ENCODE data around the gene GBA2.

GBA2 gene

DNA sequence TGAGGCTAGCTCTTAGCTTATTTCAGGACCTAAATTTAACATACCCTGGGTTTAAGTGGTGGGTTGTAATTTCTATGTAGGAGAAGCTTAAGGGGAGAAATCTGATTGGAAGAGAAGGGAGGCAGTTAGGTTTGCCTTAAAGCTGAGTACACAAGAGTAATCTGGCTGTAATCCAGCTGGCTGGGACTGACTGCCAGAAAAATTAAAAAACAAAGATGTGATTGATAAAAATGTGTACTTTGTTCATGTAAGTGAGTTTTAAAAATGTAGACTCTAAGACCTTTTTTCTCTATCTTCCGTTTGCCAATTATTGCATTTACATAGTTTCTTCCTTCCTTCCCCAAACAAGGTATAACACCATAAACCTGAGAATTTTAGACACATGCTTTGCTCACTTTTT, 22.5 kb upstream of the GBA2 start (continued):
- TF ChIP-seq ZNF565 (CRISPR knock-in tag; conservative IDR thresholded peaks at IDR 0.05; ENCODE audit: low read depth), result no peak
- TF ChIP-seq RARB (CRISPR knock-in tag; IDR thresholded peaks at IDR 0.05), result no peak

DNA sequence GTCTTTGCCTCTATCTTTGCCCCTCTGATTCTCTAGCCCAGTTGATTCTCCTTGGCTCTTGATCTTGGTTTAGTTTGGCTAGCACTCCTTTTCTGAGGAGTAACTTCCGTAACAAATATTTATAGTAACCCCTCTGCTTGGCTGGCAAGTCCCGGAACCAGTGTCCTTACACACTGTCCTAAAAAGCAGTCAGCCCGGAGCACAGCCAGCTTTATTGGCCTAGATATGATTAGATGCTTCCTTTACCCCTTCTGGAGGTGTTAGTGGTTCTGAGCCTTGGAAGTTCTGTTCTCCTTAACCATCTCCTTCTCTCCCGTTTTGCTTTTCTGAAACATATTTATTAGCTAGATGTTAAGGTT, 22.0 kb upstream of the GBA2 start:
- peak; percentile 48 for ATAC-seq
- no peak for TF ChIP-seq ZNF8 (CRISPR knock-in tag; IDR thresholded peaks at IDR 0.05)
- TF ChIP-seq, protein P1, sequence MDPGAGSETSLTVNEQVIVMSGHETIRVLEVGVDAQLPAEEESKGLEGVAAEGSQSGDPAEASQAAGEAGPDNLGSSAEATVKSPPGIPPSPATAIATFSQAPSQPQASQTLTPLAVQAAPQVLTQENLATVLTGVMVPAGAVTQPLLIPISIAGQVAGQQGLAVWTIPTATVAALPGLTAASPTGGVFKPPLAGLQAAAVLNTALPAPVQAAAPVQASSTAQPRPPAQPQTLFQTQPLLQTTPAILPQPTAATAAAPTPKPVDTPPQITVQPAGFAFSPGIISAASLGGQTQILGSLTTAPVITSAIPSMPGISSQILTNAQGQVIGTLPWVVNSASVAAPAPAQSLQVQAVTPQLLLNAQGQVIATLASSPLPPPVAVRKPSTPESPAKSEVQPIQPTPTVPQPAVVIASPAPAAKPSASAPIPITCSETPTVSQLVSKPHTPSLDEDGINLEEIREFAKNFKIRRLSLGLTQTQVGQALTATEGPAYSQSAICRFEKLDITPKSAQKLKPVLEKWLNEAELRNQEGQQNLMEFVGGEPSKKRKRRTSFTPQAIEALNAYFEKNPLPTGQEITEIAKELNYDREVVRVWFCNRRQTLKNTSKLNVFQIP (CRISPR knock-in tag; IDR thresholded peaks at IDR 0.05; ENCODE audit: borderline replicate concordance, low read depth), result no peak
- no peak for TF ChIP-seq ESRRG (CRISPR knock-in tag; IDR thresholded peaks at IDR 0.05)
- TF ChIP-seq ZNF565 (CRISPR knock-in tag; conservative IDR thresholded peaks at IDR 0.05; ENCODE audit: low read depth), result no peak
- no peak for TF ChIP-seq SNAI2 (CRISPR knock-in tag; IDR thresholded peaks at IDR 0.05)
- no peak for TF ChIP-seq ZNF70 (CRISPR knock-in tag; IDR thresholded peaks at IDR 0.05)
- TF ChIP-seq, protein P2, sequence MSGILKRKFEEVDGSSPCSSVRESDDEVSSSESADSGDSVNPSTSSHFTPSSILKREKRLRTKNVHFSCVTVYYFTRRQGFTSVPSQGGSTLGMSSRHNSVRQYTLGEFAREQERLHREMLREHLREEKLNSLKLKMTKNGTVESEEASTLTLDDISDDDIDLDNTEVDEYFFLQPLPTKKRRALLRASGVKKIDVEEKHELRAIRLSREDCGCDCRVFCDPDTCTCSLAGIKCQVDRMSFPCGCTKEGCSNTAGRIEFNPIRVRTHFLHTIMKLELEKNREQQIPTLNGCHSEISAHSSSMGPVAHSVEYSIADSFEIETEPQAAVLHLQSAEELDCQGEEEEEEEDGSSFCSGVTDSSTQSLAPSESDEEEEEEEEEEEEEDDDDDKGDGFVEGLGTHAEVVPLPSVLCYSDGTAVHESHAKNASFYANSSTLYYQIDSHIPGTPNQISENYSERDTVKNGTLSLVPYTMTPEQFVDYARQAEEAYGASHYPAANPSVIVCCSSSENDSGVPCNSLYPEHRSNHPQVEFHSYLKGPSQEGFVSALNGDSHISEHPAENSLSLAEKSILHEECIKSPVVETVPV (CRISPR knock-in tag; IDR thresholded peaks at IDR 0.05), result no peak
- TF ChIP-seq ZFP30 (CRISPR knock-in tag; IDR thresholded peaks at IDR 0.05), result no peak
- TF ChIP-seq OSR1 (CRISPR knock-in tag; IDR thresholded peaks at IDR 0.05), result no peak
- TF ChIP-seq ARNTL (CRISPR knock-in tag; IDR thresholded peaks at IDR 0.05; ENCODE audit: borderline replicate concordance, low read depth), result no peak
- TF ChIP-seq GLIS3 (CRISPR knock-in tag; IDR thresholded peaks at IDR 0.05), result no peak

DNA sequence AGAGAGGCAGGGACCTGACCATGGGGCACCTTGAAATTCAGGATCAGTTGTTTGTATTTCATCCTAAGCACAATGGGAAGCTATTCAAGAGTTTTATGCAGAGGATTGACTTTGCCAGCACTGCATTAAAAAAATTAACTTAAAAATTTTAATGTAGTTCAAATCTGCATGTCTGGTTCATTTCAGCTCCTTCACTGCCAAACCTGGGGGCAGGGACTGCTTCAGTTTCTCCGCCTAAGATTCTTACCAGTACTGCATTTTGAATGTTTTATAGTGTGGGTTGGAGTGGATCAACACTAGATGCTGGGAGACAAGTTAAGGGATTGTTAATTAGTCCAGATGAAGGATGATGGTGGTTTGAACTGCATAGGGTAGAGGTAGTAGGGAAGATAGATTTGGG, 20.7 kb upstream of the GBA2 start:
- TF ChIP-seq ZNF565 (CRISPR knock-in tag; conservative IDR thresholded peaks at IDR 0.05; ENCODE audit: low read depth) (no peak), ZNF8 (CRISPR knock-in tag; IDR thresholded peaks at IDR 0.05) (no peak), CSDC2 (CRISPR knock-in tag; IDR thresholded peaks at IDR 0.05) (no peak), TOX (CRISPR knock-in tag; IDR thresholded peaks at IDR 0.05; ENCODE audit: borderline replicate concordance) (no peak), ISL1 (CRISPR knock-in tag; IDR thresholded peaks at IDR 0.05) (no peak), PPARA (CRISPR knock-in tag; IDR thresholded peaks at IDR 0.05; ENCODE audit: borderline replicate concordance) (no peak), ESRRG (CRISPR knock-in tag; IDR thresholded peaks at IDR 0.05) (no peak), ZFP3 (CRISPR knock-in tag; IDR thresholded peaks at IDR 0.05) (no peak), SNAI2 (CRISPR knock-in tag; IDR thresholded peaks at IDR 0.05) (no peak), BACH2 (CRISPR knock-in tag; IDR thresholded peaks at IDR 0.05; ENCODE audit: borderline replicate concordance) (no peak), RARB (CRISPR knock-in tag; IDR thresholded peaks at IDR 0.05) (no peak), ZNF70 (CRISPR knock-in tag; IDR thresholded peaks at IDR 0.05) (no peak), ZFP30 (CRISPR knock-in tag; IDR thresholded peaks at IDR 0.05) (no peak)
- TF ChIP-seq, protein P2 (CRISPR knock-in tag; IDR thresholded peaks at IDR 0.05), result no peak
- TF ChIP-seq, protein P1 (CRISPR knock-in tag; IDR thresholded peaks at IDR 0.05; ENCODE audit: borderline replicate concordance, low read depth), result no peak
- TF ChIP-seq, protein P3, sequence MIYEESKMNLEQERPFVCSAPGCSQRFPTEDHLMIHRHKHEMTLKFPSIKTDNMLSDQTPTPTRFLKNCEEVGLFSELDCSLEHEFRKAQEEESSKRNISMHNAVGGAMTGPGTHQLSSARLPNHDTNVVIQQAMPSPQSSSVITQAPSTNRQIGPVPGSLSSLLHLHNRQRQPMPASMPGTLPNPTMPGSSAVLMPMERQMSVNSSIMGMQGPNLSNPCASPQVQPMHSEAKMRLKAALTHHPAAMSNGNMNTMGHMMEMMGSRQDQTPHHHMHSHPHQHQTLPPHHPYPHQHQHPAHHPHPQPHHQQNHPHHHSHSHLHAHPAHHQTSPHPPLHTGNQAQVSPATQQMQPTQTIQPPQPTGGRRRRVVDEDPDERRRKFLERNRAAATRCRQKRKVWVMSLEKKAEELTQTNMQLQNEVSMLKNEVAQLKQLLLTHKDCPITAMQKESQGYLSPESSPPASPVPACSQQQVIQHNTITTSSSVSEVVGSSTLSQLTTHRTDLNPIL (CRISPR knock-in tag; IDR thresholded peaks at IDR 0.05; ENCODE audit: low read depth), result no peak
- ATAC-seq, result no peak

DNA sequence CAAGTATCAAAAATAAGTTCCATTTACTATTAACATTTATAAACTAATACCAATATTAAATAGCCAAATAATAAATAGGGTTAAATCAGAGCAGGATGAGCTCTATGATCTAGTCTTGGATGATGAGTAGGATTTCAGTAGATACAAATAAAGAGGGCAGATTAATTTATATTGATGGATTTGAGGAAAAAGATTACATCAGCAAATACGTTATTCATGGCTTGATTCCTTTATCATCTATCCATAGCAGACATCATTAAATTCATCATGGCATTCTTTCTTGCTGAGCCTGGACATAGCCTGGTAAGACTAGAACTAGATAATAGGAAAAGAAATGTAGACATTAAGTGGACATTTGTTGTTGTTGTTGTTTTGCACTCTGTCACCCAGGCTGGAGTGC, 18.4 kb upstream of the GBA2 start:
- TF ChIP-seq PPARA (CRISPR knock-in tag; IDR thresholded peaks at IDR 0.05; ENCODE audit: borderline replicate concordance), result no peak
- no peak for TF ChIP-seq ZNF70 (CRISPR knock-in tag; IDR thresholded peaks at IDR 0.05)
- TF ChIP-seq SNAI2 (CRISPR knock-in tag; IDR thresholded peaks at IDR 0.05), result no peak
- TF ChIP-seq ARNTL (CRISPR knock-in tag; IDR thresholded peaks at IDR 0.05; ENCODE audit: borderline replicate concordance, low read depth), result no peak
- TF ChIP-seq RARB (CRISPR knock-in tag; IDR thresholded peaks at IDR 0.05), result no peak
- TF ChIP-seq OSR1 (CRISPR knock-in tag; IDR thresholded peaks at IDR 0.05), result no peak
- ATAC-seq, result no peak
